Effector memory CD4-positive, alpha-beta T cell (primary cell): ENCODE data around the gene AP3B1.
A peak's percentile ranks its signal among the peaks of the same experiment; 100 is the strongest.

Source experiments
- DNase-seq, 3 donors: peaks; one replicate each; pipeline ENCODE4 v3.0.0-alpha.2; 2020
- H3K27ac ChIP-seq: 2 replicates; pipeline ENCODE4 v1.7.0; 2013; ENCODE audit warnings: mild to moderate bottlenecking, low read length, moderate library complexity; ENCODE audit not compliant: insufficient read depth, poor library complexity, severe bottlenecking
- H3K27me3 ChIP-seq: replicated peaks from 2 replicates; pipeline ENCODE4 v1.7.0; 2013; ENCODE audit warnings: mild to moderate bottlenecking, low read length; ENCODE audit not compliant: insufficient read depth, control insufficient read depth, poor library complexity, severe bottlenecking
- H3K36me3 ChIP-seq: 2 replicates; pipeline ENCODE4 v1.7.0; 2013; ENCODE audit warnings: mild to moderate bottlenecking, low read length, moderate library complexity; ENCODE audit not compliant: control insufficient read depth, insufficient read depth
- H3K4me1 ChIP-seq: 2 replicates; pipeline ENCODE4 v1.7.0; 2013; ENCODE audit warnings: low read length, mild to moderate bottlenecking; ENCODE audit not compliant: control insufficient read depth, insufficient read depth, poor library complexity, severe bottlenecking
- H3K4me3 ChIP-seq: 2 replicates; pipeline ENCODE4 v1.7.0; 2013; ENCODE audit warnings: low read length, low read depth, mild to moderate bottlenecking; ENCODE audit not compliant: insufficient read depth, poor library complexity, severe bottlenecking
- H3K9me3 ChIP-seq: 2 replicates; pipeline ENCODE4 v1.7.0; 2013; ENCODE audit warnings: mild to moderate bottlenecking, low read length, moderate library complexity; ENCODE audit not compliant: control insufficient read depth
- total RNA-seq, 3 donors: gene quantifications; one replicate each; lab custom pipeline; 2026; lab: John Stamatoyannopoulos, UW

The AP3B1 gene, protein sequence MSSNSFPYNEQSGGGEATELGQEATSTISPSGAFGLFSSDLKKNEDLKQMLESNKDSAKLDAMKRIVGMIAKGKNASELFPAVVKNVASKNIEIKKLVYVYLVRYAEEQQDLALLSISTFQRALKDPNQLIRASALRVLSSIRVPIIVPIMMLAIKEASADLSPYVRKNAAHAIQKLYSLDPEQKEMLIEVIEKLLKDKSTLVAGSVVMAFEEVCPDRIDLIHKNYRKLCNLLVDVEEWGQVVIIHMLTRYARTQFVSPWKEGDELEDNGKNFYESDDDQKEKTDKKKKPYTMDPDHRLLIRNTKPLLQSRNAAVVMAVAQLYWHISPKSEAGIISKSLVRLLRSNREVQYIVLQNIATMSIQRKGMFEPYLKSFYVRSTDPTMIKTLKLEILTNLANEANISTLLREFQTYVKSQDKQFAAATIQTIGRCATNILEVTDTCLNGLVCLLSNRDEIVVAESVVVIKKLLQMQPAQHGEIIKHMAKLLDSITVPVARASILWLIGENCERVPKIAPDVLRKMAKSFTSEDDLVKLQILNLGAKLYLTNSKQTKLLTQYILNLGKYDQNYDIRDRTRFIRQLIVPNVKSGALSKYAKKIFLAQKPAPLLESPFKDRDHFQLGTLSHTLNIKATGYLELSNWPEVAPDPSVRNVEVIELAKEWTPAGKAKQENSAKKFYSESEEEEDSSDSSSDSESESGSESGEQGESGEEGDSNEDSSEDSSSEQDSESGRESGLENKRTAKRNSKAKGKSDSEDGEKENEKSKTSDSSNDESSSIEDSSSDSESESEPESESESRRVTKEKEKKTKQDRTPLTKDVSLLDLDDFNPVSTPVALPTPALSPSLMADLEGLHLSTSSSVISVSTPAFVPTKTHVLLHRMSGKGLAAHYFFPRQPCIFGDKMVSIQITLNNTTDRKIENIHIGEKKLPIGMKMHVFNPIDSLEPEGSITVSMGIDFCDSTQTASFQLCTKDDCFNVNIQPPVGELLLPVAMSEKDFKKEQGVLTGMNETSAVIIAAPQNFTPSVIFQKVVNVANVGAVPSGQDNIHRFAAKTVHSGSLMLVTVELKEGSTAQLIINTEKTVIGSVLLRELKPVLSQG
- 76.6 to 109 (median 88.8) reads per million in 3 donors for total RNA-seq

DNA sequence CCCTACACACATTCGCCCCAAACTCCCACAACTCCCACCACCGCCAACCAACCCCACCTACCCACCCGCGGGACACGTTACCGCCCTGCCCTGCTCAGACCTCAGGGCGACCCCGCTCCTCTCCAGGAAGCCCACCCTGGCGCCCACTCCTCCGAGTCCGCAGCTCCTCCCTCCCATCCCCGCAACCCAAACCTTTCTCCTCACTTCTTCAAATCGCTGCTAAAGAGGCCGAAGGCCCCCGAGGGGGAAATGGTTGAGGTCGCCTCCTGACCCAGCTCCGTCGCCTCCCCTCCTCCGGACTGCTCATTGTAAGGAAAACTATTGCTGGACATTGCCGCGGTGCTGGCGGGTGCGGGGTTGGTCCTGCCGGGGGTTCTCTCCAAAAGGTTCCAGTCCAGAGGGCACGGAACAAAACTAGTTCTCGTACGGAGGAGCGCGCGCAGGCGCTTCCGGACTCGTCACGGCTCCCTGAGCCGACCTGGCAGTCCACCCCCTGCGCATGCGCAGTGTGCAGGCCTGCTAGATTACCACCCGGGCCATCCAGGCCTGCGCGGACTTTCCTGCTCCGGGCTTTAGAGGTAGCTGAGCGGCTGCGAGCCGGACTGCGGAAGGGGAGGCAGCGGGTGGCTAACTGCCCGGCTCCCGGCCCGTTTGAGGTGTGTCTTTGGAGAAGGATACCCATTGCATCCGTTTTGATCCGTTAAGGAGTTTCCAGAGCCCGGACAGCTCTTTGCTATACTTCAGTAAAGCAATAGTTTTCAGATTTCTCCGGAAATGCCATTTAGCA, at the start of gene AP3B1:
TSS of gene AP3B1 (minus strand) at position 451 of the 787 bp plus-strand sequence. CDS start at position 332, 119 bp downstream.
- Histone ChIP-seq H3K4me1 (peaks cover 5% of the 10 kb centered on the region), H3K27me3 (no peaks in the 10 kb centered on the region), H3K36me3 (no peaks in the 10 kb centered on the region), H3K27ac (peak within 1 kb of the TSS; percentile 81), H3K9me3 (no peaks in the 10 kb centered on the region), H3K4me3 (peak within 1 kb of the TSS; percentile 87)
- peak; percentile 95 to 98 (median 97) for DNase-seq

DNA sequence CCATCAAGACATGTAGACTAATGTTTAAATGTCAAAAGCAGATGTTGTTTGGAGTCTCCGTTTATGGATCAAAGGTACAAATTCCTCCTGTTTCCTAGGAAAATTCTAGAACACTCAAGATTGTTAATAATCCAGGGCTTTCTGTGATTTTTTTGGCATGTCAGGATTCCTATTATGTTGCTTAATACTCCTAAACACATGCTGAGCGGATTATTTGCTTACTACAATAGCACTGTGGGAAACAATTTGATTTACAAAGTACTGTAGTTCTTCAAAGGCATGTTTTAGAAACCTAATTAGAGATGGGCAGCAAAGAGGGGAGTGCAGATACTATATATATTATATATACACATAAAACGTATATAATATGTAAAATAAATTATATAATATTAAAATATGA, 46.9 kb upstream of the AP3B1 start:
- Histone ChIP-seq H3K4me1 (no peaks in the 10 kb centered on the region), H3K27ac (no peak overlapping the region), H3K36me3 (no peaks in the 10 kb centered on the region), H3K27me3 (no peaks in the 10 kb centered on the region), H3K4me3 (no peak overlapping the region), H3K9me3 (no peaks in the 10 kb centered on the region)
- no peak for DNase-seq

DNA sequence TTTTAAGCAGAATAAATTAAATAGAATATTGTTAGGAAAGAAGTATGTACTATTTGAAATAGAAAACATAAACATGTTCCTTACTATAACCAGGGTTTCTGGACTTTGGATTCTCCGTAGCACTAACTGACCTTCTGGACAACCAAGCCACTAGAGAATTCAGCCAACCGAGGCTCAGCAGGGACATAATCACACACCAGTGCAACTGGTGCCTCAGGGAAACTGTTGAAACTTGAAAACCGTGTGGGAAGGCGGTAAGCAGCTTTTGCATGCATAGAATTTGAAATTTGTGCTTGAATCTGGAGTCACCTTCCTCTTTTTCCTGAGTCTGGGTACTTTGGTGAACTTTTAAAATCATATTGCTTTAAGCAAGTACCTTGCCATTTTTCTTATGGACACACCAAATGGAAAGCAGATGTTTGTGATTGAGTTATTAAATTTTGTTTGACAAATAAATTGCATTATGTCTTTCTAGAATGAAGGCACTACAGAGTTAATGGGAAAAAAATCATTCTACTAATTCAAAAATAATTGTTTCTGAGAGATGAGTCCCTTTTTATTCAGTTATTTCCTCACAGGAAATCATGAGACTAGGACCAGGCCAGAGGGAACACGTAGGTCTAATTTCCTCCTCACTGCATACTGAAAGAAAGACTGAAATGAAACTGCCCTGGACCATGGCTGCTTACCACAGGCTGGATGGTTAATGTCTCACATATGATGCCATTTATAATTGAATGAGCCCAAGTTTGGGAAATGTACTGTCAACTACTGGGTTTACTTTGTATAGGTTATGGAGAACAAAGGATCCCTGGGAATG, 45.3 kb upstream of the AP3B1 start:
- H3K36me3 ChIP-seq, result no peaks in the 10 kb centered on the region
- no peak for DNase-seq
- H3K27me3 ChIP-seq, result peaks cover 1% of the 10 kb centered on the region
- no peaks in the 10 kb centered on the region for H3K9me3 ChIP-seq
- H3K4me1 ChIP-seq, result no peaks in the 10 kb centered on the region
- H3K4me3 ChIP-seq, result no peak overlapping the region
- H3K27ac ChIP-seq, result no peak overlapping the region

DNA sequence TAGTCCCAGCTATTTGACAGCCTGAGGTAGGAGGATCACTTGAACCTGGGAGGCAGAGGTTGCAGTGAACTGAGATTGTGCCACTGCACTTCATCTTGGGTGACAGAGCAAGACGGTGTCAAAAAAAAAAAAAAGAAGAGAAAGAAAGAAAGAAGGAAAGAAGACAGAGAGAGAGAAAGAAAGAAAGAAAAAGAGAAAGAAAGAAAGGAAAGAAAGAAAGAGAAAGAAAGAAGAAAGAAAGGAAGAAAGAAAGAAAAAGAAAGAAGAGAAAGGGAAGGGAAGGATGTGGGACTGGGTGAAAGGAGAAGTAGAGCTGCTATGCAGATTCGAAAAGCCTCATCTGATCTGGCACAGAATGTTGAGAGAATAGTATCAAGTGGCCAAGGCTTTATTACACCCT, 42.2 kb upstream of the AP3B1 start:
- H3K27me3 ChIP-seq, result peaks cover 7% of the 10 kb centered on the region

DNA sequence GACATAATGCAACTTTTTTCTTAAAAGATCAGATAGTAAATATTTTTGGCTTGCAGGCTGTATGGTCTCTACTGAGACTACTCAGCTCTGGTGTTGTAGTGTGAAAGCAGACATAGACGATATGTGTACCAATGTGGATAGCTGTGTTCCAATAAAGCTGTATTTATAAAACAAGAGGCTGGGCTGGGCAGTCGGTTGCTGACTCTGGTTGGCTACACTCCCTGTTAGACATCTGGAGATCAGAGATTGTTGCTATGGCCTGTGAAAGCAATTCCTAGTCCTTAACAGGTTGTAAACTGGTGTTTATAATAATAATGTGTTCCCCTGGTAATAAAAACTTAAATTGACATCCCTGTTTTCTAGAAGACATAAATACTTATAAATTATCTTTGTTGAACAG, 41.5 kb upstream of the AP3B1 start:
- DNase-seq, result no peak
- no peak overlapping the region for H3K4me3 ChIP-seq
- H3K36me3 ChIP-seq, result no peaks in the 10 kb centered on the region
- H3K9me3 ChIP-seq, result no peaks in the 10 kb centered on the region
- H3K27ac ChIP-seq, result no peak overlapping the region
- H3K4me1 ChIP-seq, result no peaks in the 10 kb centered on the region
- H3K27me3 ChIP-seq, result peaks cover 7% of the 10 kb centered on the region

More for the DNA sequence above, 42.2 kb upstream of the AP3B1 start:
- no peaks in the 10 kb centered on the region for H3K36me3 ChIP-seq
- no peak overlapping the region for H3K4me3 ChIP-seq
- no peaks in the 10 kb centered on the region for H3K9me3 ChIP-seq
- H3K27ac ChIP-seq, result no peak overlapping the region
- no peaks in the 10 kb centered on the region for H3K4me1 ChIP-seq
- no peak for DNase-seq

DNA sequence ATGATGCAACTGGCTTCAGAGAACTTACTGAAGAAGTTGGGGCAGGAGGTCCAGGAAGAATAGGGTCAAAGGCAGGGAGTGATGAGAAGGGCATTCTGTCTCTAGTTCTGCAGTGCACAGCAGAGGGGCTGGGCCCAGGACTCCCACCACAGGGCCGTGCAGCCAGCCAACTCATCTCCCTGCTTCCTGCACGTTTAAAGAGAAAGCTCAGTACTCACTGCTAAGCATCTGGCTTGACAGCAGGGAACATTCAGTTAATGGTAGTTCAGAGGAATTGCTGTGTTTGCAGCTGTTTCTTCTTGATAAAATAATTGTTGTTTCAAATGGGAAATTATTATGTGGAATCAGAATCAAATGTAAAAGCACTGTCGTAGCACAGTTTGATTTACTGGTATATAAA, 40.3 kb upstream of the AP3B1 start:
- Histone ChIP-seq H3K27me3 (peaks cover 7% of the 10 kb centered on the region), H3K36me3 (no peaks in the 10 kb centered on the region), H3K4me1 (no peaks in the 10 kb centered on the region), H3K27ac (no peak overlapping the region), H3K9me3 (no peaks in the 10 kb centered on the region), H3K4me3 (no peak overlapping the region)
- DNase-seq, result no peak

DNA sequence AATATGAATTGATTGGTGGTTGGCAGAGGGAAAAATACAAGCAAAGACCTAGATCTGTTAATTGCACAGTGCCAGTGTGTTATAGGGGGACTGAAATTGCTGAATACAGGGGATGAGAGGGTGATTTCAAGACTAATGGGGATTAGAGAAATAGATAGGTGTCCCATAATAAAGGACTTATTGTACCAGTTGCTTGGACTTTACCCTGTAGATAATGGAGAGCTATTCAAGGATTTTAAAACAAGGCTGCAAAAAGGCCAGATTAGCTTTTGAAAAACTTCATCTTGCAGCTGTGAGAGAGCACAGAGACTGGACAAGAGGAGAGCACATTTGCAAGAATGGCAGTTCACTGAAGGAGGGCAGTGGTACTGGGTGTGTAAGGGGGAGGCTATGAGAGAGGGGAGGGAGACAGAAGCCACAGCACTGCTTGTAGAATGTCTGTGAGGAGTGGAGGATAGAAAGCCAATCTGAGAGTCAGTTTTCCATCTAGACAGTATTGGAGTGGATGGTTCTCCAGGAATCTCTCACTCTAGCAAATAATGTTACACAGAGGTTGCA, 37.1 kb upstream of the AP3B1 start:
- Histone ChIP-seq H3K36me3 (no peaks in the 10 kb centered on the region), H3K9me3 (no peaks in the 10 kb centered on the region), H3K27ac (no peak overlapping the region), H3K27me3 (peaks cover 7% of the 10 kb centered on the region), H3K4me1 (no peaks in the 10 kb centered on the region), H3K4me3 (no peak overlapping the region)
- no peak for DNase-seq

DNA sequence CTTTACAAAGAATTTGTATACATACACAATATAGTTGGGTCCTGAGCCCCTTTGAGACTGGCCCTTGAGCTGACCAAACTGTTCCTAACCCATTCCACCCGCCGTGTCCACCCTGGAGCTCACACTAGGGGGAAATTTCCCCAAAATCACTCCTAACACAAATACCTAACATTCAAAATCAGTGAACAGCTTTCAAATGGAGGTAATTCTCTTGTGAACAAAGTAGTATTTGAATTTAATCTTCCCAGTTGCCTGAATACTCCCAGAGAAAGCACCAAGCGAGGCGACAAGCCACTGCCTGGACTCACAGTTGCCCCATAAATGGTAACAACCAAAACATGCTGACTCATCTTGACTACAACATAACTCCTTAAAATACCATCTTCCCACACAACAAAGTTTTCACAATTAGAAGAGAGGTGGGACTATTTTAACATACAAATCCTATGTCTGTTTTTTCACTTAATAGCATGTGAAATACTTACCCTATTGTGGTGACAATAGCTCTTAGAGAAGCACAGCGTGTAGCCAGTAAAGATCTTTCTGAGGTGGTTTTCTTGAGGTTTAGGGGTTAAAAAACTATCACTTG, 34.2 kb upstream of the AP3B1 start:
- no peak for DNase-seq
- no peak overlapping the region for H3K27ac ChIP-seq

More for the DNA sequence above, 34.2 kb upstream of the AP3B1 start:
- Histone ChIP-seq H3K4me1 (no peaks in the 10 kb centered on the region), H3K27me3 (no peaks in the 10 kb centered on the region), H3K4me3 (no peak overlapping the region), H3K36me3 (no peaks in the 10 kb centered on the region), H3K9me3 (no peaks in the 10 kb centered on the region)
